ENCODE measurements around the gene LRRC4C. TPM values are rescaled to one million over a fixed set of nuclear protein-coding genes. Genes with fewer than 3 reads are reported as not detected.

LRRC4C gene
- total RNA-seq, 1 donor from 2014 or later, result 1.2 TPM

DNA sequence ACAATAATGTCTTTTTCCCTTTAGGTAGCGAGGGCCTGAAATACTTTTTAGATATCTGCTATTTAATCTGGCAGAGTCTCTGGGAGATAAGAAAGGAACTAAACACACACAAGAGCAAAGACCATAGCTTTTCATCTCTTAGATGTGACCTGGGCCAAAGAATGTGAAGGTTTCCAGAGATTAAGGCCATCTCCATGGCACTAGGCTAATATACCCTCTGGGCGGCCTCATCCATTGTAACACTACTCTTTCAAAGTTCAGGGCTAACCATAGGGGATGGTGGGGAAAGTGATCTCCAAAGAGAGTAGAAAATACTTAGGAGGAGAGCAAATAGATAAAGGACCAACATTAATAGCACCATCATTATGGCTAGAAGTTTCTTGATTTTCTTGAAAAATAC lies 326.4 kb downstream of the LRRC4C start:
- H3K4me3 Mint-ChIP-seq (ENCODE audit: unreplicated experiment), result no peak overlapping the region
- no peaks in the 10 kb centered on the region for H3K27me3 Mint-ChIP-seq (ENCODE audit: unreplicated experiment)
- no peak overlapping the region for H3K27ac Mint-ChIP-seq (ENCODE audit: unreplicated experiment)
- H3K4me1 Mint-ChIP-seq (ENCODE audit: unreplicated experiment), result no peaks in the 10 kb centered on the region
- DNase-seq (ENCODE audit: low spot score), result no peak
- TF ChIP-seq CTCF (IDR thresholded peaks at IDR 0.05; ENCODE audit: unreplicated experiment), result no peak
- no peaks in the 10 kb centered on the region for H3K9me3 Mint-ChIP-seq (ENCODE audit: unreplicated experiment)
- no peaks in the 10 kb centered on the region for H3K36me3 Mint-ChIP-seq (ENCODE audit: low read depth, unreplicated experiment)

- no peaks in the 10 kb centered on the region for H3K36me3 Mint-ChIP-seq (ENCODE audit: low read depth, unreplicated experiment)
- no peak overlapping the region for H3K27ac Mint-ChIP-seq (ENCODE audit: unreplicated experiment)
- no peaks in the 10 kb centered on the region for H3K9me3 Mint-ChIP-seq (ENCODE audit: unreplicated experiment)
- no peak for DNase-seq (ENCODE audit: low spot score)
- H3K4me1 Mint-ChIP-seq (ENCODE audit: unreplicated experiment), result no peaks in the 10 kb centered on the region
- TF ChIP-seq CTCF (IDR thresholded peaks at IDR 0.05; ENCODE audit: unreplicated experiment), result no peak
- H3K4me3 Mint-ChIP-seq (ENCODE audit: unreplicated experiment), result no peak overlapping the region
- H3K27me3 Mint-ChIP-seq (ENCODE audit: unreplicated experiment), result no peaks in the 10 kb centered on the region
These were observed 337.9 kb downstream of the LRRC4C start for GRCh38 chr11:41121600-41121999.

DNA sequence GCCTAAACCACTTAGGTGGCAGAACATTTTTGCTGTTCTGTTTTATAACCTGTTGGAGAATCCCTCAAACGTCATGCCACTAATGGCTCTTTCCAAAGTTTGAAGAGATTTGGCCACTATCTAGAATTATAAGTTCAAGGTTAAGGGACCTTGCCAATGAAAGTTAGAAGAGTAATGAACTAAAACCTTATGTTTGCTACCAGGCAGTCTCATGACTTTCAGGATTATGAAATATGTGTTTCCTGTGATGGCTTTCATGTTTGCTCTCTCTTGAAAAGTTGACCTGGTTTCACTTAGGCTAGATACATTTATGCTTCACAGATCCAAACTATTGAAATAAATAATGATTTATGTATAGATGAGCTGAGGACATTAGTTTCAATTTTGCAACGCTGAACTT lies 340.0 kb downstream of the LRRC4C start:
- Mint-ChIP-seq H3K27me3 (ENCODE audit: unreplicated experiment) (no peaks in the 10 kb centered on the region), H3K36me3 (ENCODE audit: low read depth, unreplicated experiment) (no peaks in the 10 kb centered on the region), H3K4me3 (ENCODE audit: unreplicated experiment) (no peak overlapping the region), H3K27ac (ENCODE audit: unreplicated experiment) (no peak overlapping the region), H3K9me3 (ENCODE audit: unreplicated experiment) (no peaks in the 10 kb centered on the region), H3K4me1 (ENCODE audit: unreplicated experiment) (no peaks in the 10 kb centered on the region)
- DNase-seq (ENCODE audit: low spot score), result no peak
- no peak for TF ChIP-seq CTCF (IDR thresholded peaks at IDR 0.05; ENCODE audit: unreplicated experiment)

GRCh38 chr11:41118521-41118920 lies 340.9 kb downstream of the LRRC4C start:
- H3K36me3 Mint-ChIP-seq (ENCODE audit: low read depth, unreplicated experiment), result no peaks in the 10 kb centered on the region
- no peak overlapping the region for H3K27ac Mint-ChIP-seq (ENCODE audit: unreplicated experiment)
- H3K4me1 Mint-ChIP-seq (ENCODE audit: unreplicated experiment), result no peaks in the 10 kb centered on the region
- H3K27me3 Mint-ChIP-seq (ENCODE audit: unreplicated experiment), result no peaks in the 10 kb centered on the region
- no peak for TF ChIP-seq CTCF (IDR thresholded peaks at IDR 0.05; ENCODE audit: unreplicated experiment)
- DNase-seq (ENCODE audit: low spot score), result no peak
- H3K9me3 Mint-ChIP-seq (ENCODE audit: unreplicated experiment), result no peaks in the 10 kb centered on the region
- H3K4me3 Mint-ChIP-seq (ENCODE audit: unreplicated experiment), result no peak overlapping the region

DNA sequence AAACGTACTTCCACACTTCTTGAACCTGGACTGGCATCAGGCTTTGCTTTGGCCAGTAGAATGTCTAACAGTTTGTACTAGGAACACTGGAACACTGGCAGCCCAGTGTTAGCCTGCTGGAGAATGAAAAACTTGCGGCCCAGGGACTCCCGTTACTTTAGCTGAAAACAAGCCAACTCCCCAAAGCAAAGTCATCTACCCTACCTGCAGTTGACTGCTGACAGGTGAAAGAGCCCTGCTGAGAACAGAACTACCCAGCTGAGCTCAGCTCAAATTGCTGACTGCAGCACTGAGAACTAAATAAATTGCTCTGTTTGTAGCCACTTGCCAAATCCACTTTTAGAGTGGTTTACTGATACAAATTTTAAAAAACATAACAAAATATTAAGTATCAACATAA lies 342.5 kb downstream of the LRRC4C start:
- no peak for DNase-seq (ENCODE audit: low spot score)
- Mint-ChIP-seq H3K27ac (ENCODE audit: unreplicated experiment) (no peak overlapping the region), H3K4me3 (ENCODE audit: unreplicated experiment) (no peak overlapping the region), H3K9me3 (ENCODE audit: unreplicated experiment) (no peaks in the 10 kb centered on the region), H3K27me3 (ENCODE audit: unreplicated experiment) (no peaks in the 10 kb centered on the region), H3K4me1 (ENCODE audit: unreplicated experiment) (no peaks in the 10 kb centered on the region), H3K36me3 (ENCODE audit: low read depth, unreplicated experiment) (no peaks in the 10 kb centered on the region)
- TF ChIP-seq CTCF (IDR thresholded peaks at IDR 0.05; ENCODE audit: unreplicated experiment), result no peak
